Fibroblast of mammary gland (primary cell): ENCODE measurements around the gene MEIOC.
"Not testable (repeated sequence)": the region's sequence is repeated elsewhere in the genome, so short reads cannot be mapped to it uniquely, and the experiment has no call there.

Experiments used
- DNase-seq: peaks from one replicate; pipeline ENCODE4 v3.0.0-alpha.2; 2010; ENCODE audit warnings: low read depth
- H3K4me3 ChIP-seq: 2 replicates; pipeline ENCODE4 v1.5.1; 2011; ENCODE audit warnings: low read depth, mild to moderate bottlenecking, low read length, moderate library complexity; ENCODE audit not compliant: control insufficient read depth
- CTCF ChIP-seq: conservative IDR thresholded peaks from 2 replicates; pipeline ENCODE4 v1.5.1; 2011; ENCODE audit warnings: low read depth, low read length, inconsistent platforms; ENCODE audit not compliant: control insufficient read depth, insufficient read depth

MEIOC gene

GRCh38 chr17:44688200-44688599 is 31.9 kb downstream of the MEIOC start:
- no peak for TF ChIP-seq CTCF
- no peak for DNase-seq
- H3K4me3 ChIP-seq = no peak overlapping the region

GRCh38 chr17:44688675-44689476 is 32.6 kb downstream of the MEIOC start:
- DNase-seq = no peak
- H3K4me3 ChIP-seq = peak overlapping the region; percentile 99
- TF ChIP-seq CTCF = no peak

GRCh38 chr17:44689477-44690217 is 33.4 kb downstream of the MEIOC start, which contains the start of gene CCDC43:
Gene CCDC43 (minus strand): TSS chr17:44689776. CDS start chr17:44689753, 23 bp downstream.
- peak; percentile 95 for DNase-seq
- H3K4me3 ChIP-seq = peak within 1 kb of the TSS; percentile 99

GRCh38 chr17:44690746-44691306 is 34.6 kb downstream of the MEIOC start:
- DNase-seq = peak; percentile 42
- H3K4me3 ChIP-seq = not testable (repeated sequence)
- TF ChIP-seq CTCF = peak; percentile 20

More at GRCh38 chr17:44689477-44690217, 33.4 kb downstream of the MEIOC start, which contains the start of gene CCDC43:
- no peak for TF ChIP-seq CTCF

GRCh38 chr17:44693609-44694008 is 37.3 kb downstream of the MEIOC start:
- H3K4me3 ChIP-seq = no peak overlapping the region
- DNase-seq = no peak
- no peak for TF ChIP-seq CTCF

- not testable (repeated sequence) for DNase-seq, H3K4me3 ChIP-seq
Observed at GRCh38 chr17:44700288-44700687, 44.0 kb downstream of the MEIOC start.

GRCh38 chr17:44707755-44708400 is 51.6 kb downstream of the MEIOC start:
- TF ChIP-seq CTCF = no peak
- peak overlapping the region; percentile 96 for H3K4me3 ChIP-seq
- no peak for DNase-seq
